ENCODE data around the gene SCAF8.
A peak's percentile ranks its signal among the peaks of the same experiment; 100 is the strongest.
"Not testable (repeated sequence)": the region's sequence is repeated elsewhere in the genome, so short reads cannot be mapped to it uniquely, and the experiment has no call there.

Gene SCAF8

GRCh38 chr6:154733183-154733625 is at the start of gene SCAF8:
SCAF8 (plus strand) TSS chr6:154733416; CDS start chr6:154733901, 485 bp downstream.
- DNase-seq, result peak; percentile 88

- DNase-seq, result no peak
Observed at GRCh38 chr6:154683756-154684523, 49.3 kb upstream of the SCAF8 start.

GRCh38 chr6:154686162-154686561 is 47.1 kb upstream of the SCAF8 start:
- DNase-seq, result no peak

GRCh38 chr6:154689493-154690255 is 43.5 kb upstream of the SCAF8 start:
- DNase-seq, result no peak

- DNase-seq, result no peak
Observed at GRCh38 chr6:154690857-154691256, 42.4 kb upstream of the SCAF8 start.

GRCh38 chr6:154696661-154697060 is 36.6 kb upstream of the SCAF8 start:
- no peak for DNase-seq

- no peak for DNase-seq
Observed at GRCh38 chr6:154703124-154703523, 30.1 kb upstream of the SCAF8 start.

GRCh38 chr6:154705471-154706113 is 27.6 kb upstream of the SCAF8 start:
- DNase-seq, result no peak

GRCh38 chr6:154706389-154706788 is 26.8 kb upstream of the SCAF8 start:
- no peak for DNase-seq

- no peak for DNase-seq
Observed at GRCh38 chr6:154709621-154710020, 23.6 kb upstream of the SCAF8 start.

GRCh38 chr6:154710689-154711088 is 22.5 kb upstream of the SCAF8 start:
- DNase-seq, result no peak

GRCh38 chr6:154715446-154715845 is 17.8 kb upstream of the SCAF8 start:
- DNase-seq, result no peak

- DNase-seq, result not testable (repeated sequence)
Observed at GRCh38 chr6:154716350-154716749, 16.9 kb upstream of the SCAF8 start.

- no peak for DNase-seq
Observed at GRCh38 chr6:154719433-154719832, 13.8 kb upstream of the SCAF8 start.

GRCh38 chr6:154719854-154720253 is 13.4 kb upstream of the SCAF8 start:
- DNase-seq, result no peak

- DNase-seq, result no peak
Observed at GRCh38 chr6:154721460-154721859, 11.8 kb upstream of the SCAF8 start.

- no peak for DNase-seq
Observed at GRCh38 chr6:154726887-154727286, 6.3 kb upstream of the SCAF8 start.

GRCh38 chr6:154731296-154732218 is 1.7 kb upstream of the SCAF8 start:
- no peak for DNase-seq

- DNase-seq, result no peak
Observed at GRCh38 chr6:154732538-154733182, 556 bp upstream of the SCAF8 start.

GRCh38 chr6:154733626-154734382 is 588 bp downstream of the SCAF8 start:
- DNase-seq, result peak; percentile 90

GRCh38 chr6:154736618-154737259 is 3.5 kb downstream of the SCAF8 start:
- DNase-seq, result no peak

All from stimulated activated CD8-positive, alpha-beta memory T cell treated with anti-CD3 and anti-CD28 coated beads, Interleukin-4, amount 100 ng/mL, for 48 hours (primary cell).